ENCODE data around the gene ERI2. TPM values are rescaled to one million over a fixed set of nuclear protein-coding genes. Genes with fewer than 3 reads are reported as not detected.

ERI2 gene, protein sequence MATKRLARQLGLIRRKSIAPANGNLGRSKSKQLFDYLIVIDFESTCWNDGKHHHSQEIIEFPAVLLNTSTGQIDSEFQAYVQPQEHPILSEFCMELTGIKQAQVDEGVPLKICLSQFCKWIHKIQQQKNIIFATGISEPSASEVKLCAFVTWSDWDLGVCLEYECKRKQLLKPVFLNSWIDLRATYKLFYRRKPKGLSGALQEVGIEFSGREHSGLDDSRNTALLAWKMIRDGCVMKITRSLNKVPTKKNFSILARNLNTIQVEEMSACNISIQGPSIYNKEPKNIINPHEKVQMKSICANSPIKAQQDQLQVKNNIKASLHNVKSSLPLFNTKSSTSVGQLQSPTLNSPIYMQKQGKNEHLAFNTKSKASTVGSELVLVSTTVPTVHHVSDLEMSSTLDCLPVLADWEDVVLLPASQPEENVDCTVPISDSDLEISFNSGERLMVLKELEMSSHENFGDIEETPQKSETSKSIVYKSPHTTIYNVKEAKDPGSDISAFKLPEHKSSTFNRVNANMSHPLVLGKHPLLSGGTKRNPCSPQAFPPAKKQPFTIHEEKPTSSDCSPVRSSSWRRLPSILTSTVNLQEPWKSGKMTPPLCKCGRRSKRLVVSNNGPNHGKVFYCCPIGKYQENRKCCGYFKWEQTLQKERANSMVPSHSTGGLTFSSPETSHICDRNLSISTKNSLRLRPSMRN
- total RNA-seq (2014; rRNA removed; shearing (Covaris generic)), result 27.9 and 33.6 TPM in 2 replicates

DNA sequence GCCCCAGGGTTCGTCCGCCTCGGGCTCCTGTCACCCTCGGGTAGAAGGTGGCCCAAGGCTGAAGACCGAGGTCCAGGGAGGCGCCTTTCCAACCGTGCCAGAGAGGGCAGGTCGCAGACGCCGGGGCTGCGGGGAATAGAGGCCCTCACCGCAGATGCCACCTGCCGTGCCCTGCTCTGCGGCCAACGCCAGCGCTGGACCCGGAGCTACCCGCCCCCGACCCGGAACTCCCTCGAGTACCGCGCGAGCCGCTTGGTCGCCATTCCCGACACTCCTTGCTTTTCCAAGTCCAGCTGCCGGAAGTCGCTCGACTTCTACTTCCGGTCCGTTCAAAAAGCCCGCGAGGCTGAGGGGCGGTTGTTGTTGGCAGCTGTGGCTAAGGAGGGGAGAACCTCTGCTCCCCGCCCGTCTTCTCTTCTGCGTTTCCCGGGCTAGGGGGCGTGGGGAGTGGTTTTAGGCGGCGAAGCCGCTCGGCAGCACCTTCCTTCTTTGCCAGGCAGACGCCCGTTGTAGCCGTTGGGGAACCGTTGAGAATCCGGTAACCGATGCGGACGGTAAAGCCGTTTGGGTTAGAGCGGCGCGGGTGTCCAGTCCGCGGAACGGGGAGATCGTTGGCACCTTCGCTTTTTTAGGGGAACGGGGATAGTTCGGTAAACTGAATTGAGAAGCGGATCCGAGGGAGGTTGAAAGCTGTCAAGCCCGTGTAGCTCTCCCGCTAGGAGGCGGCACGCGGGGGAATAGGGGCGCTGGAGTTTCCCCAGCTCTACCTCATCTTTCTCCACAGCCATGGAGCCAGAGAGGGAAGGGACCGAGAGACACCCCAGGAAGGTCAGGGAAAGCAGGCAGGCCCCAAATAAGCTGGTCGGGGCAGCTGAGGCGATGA is at the start of gene ERI2, which contains the start of gene REXO5:
ERI2 (minus strand) TSS at position 305 of the 883 bp plus-strand sequence; CDS start at position 263, 42 bp downstream.
REXO5 (plus strand) TSS at position 360 of the 883 bp plus-strand sequence; CDS start at position 787, 427 bp downstream.

DNA sequence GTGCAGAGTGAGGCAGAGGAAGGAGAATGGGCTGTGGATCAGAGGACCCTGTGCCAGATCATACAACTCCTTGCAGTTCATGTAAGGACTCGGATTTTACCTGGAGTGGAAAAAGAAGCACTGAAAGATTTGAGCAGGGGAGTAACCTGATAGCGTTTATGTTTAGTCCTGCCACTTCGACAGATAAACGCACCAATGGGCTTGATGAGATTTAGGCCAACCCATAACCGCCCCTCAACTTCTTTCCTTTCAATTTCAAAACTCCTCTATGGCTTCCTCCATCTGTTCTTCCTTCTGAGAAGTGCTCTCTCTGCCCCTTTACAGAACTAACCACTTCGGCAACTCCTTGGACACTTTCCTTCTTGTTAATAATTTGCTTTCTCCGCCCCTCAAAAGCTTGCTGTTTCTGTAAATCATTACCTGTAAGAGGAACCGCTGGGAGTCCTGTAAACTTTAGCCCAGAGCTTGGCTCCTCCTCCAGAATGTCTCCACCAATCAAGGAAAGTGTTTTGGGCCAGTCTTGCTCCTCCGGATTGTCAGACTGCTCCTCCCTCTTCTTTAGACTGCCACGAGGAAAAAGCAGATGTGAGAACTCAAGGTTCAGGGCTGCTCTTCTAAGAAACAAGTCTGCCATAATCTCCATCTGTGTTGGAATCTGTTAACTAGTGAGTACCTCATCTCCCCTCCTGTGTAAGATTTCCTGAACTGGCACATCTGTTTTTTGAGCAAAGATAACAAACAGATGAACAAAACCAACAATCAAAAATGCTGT is 42.6 kb downstream of the ERI2 start, which contains the start of gene ACSM3:
ACSM3 (plus strand) TSS at position 554 of the 772 bp plus-strand sequence. CDS start 6,021 bp downstream, outside the sequence.

Small RNA genes within 50 kb of the gene (small RNA-seq; reads per million reads assigned to genes)
- gene RF00618 (not detected), gene RNU6-944P (not detected)

Other genes starting within 250 kb of the ERI2 start
- not detected in 2 replicates for gene ACSM2B, start 230.1 kb downstream of the ERI2 start, total RNA-seq (2014; rRNA removed; shearing (Covaris generic))
- not detected in 2 replicates for gene ACSM1, start 108.8 kb downstream of the ERI2 start, total RNA-seq (2014; rRNA removed; shearing (Covaris generic))
- 53.8 and 57.1 TPM in 2 replicates for gene THUMPD1, start 64.7 kb downstream of the ERI2 start, total RNA-seq (2014; rRNA removed; shearing (Covaris generic))
- 0.41 and 1.9 TPM in 2 replicates for gene ACSM3, start 42.5 kb downstream of the ERI2 start, total RNA-seq (2014; rRNA removed; shearing (Covaris generic))
- 13.7 and 15.8 TPM in 2 replicates for gene REXO5, start 55 bp upstream of the ERI2 start, total RNA-seq (2014; rRNA removed; shearing (Covaris generic))
- gene DCUN1D3, start 93.9 kb upstream of the ERI2 start, total RNA-seq (2014; rRNA removed; shearing (Covaris generic)), result 6.1 and 6.8 TPM in 2 replicates
- 34.4 and 43.3 TPM in 2 replicates for gene LYRM1, start 94.3 kb upstream of the ERI2 start, total RNA-seq (2014; rRNA removed; shearing (Covaris generic))